Gastrocnemius medialis (tissue), 4 donors: Measurements from ENCODE around the gene PCDH18.
"Not testable (repeated sequence)": the region's sequence is repeated elsewhere in the genome, so short reads cannot be mapped to it uniquely, and the experiment has no call there.

Experiments
- CTCF ChIP-seq, 5 experiments: fragments of 450-650 bp in 3 of 5; fragments of 200-600 bp in 2 of 5; sonication (generic) in 2 of 5; IDR thresholded peaks in 4 of 5; conservative IDR thresholded peaks in 1 of 5; 1 replicate in 4 of 5; 2 replicates in 1 of 5; pipeline ENCODE4 v1.5.1; 2016 to 2019; ENCODE audit warnings: antibody characterized with exemption in 5 of 5, mild to moderate bottlenecking in 3 of 5, moderate library complexity in 3 of 5
- POLR2A ChIP-seq, 2 donors: fragments of 450-650 bp; IDR thresholded peaks; one replicate each; pipeline ENCODE4 v1.6.1; 2017; ENCODE audit warnings: antibody characterized with exemption in 2 of 2, mild to moderate bottlenecking in 2 of 2, moderate library complexity in 2 of 2

DNA sequence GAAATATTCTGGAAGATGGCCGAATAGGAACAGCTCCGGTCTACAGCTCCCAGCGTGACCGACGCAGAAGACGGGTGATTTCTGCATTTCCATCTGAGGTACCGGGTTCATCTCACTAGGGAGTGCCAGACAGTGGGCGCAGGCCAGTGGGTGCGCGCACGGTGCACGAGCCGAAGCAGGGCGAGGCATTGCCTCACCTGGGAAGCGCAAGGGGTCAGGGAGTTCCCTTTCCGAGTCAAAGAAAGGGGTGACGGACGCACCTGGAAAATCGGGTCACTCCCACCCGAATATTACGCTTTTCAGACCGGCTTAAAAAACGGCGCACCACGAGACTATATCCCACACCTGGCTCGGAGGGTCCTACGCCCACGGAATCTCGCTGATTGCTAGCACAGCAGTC is 36.0 kb downstream of the PCDH18 start:
- not testable (repeated sequence) for TF ChIP-seq CTCF (IDR thresholded peaks at IDR 0.05 in 4 of 5, conservative IDR thresholded peaks at IDR 0.05 in 1 of 5); POLR2A (IDR thresholded peaks at IDR 0.05)
